Hematopoietic multipotent progenitor cell treated with erythropoietin and hydrocortisone succinate and interleukin-3 and kit ligand, for 17 days (in vitro differentiated cells): ENCODE data around the gene SYNPR.

Experiments used
- DNase-seq: peaks from one replicate; pipeline ENCODE4 v3.0.0-alpha.2; 2015; ENCODE audit warnings: low spot score

Gene SYNPR

DNA sequence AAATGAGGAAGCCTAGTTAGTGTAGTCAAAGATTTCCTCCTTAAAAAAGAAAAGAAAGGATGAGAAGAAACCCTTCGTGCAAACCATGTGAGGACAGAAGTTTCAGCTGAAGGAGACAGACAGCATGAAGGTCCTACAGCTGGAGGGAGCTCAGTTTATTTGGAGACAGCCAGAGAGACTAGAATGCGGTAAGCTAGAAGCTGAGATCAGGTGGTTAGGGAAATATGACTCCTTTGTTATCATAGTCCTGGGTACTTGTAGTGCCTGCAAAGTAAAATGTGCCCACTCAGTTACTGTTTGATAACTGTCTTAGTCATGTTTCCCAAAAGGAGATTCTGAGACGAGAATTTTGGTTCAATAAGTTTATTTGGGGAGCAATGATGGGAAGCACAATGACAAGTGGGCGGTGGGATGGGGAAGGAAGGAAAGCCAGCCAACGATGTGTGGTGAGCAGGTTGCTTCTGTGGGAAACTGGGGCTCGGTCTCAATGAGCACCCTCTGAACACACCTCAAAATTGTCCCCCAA lies 195.6 kb downstream of the SYNPR start:
- no peak for DNase-seq

DNA sequence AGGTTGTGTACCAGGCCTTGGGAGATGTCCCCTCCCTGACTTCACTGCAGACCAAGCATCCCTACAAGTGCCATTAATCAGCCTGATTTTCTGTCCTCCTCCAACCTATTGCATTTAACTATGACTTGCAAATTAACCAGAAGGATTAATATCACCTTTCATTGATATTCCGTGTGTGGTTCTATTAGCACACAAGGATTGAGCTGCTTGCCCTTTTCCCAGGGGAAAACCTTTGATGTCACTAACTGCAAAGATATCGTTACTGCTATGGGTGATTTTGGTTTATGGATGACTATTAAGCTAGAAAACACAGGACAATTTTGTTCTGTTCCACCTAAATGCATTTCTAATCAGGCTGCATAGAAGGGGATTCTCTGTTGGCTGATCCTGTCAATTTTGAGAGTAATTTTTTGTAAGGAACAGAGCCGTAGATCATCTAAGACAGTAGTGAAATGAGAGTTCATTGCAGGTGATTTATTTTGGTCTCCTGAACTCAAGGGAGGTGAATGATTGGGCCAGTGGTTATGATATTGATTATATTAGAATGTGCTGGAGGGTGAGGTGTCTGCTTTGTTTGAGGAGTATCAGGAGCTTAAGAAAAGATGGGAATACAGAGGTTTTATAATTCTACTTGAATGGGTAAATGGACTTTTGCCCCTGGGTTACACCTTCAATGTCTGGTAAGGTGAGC lies 196.9 kb downstream of the SYNPR start:
- no peak for DNase-seq

DNA sequence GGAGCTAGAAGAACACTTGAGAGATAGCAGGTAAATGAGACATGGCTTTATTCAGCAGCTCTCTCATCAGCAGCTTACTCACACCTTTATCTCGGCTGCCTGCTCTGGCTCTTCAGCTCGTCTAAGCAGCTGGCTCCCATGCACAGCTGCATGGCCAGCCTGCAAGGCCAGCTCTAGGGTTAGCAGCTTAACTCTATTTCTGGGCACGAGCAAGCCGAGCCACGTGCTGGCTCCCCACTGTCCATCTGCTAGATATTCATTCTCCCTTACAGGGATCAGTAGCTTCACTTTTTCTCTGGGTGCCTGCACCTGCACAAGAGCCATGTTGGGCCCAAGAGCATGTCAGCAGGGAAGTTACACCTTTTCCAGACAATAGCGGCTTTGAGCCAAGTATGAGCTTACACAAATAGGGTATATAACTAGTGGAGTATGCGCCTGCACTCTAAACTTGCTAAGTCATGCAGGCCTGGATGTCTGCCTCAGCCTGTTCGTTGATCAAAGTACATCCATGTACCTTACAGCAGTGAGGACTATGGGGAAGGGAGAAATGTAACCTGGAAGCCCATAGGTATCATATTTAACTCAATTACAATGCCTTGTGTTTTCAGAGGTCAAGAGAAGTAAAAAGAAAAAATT lies 199.5 kb downstream of the SYNPR start:
- DNase-seq: no peak

DNA sequence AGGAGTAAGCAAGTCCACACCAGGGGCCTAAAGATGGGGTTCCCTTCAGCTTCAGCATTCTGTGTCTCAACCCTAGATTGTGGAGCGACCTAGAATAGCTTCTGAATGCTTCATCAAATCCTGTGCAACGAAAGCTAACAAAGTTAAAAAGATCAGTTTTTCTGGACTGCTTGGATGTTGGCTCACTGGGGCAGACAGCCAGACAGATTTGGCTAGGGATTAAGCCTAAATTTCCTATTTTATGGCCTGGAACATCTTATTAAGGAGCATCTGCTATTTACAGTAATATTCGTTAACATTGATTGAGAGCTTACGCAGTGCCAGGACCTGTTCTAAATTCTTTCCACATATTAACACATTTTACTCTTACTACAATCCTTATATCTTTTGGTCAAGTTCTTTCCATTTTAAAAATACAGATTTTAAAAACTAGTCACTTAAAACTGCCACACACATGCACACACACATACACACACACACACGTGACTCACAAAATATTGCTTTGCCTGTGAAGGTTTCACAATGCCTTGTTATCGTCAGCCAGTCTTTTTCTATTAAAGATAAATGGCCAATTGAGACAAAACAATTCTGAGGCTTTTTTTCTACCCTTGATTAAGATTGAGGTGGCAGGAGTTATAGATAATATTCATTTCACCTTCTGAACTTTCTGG lies 201.0 kb downstream of the SYNPR start:
- no peak for DNase-seq

DNA sequence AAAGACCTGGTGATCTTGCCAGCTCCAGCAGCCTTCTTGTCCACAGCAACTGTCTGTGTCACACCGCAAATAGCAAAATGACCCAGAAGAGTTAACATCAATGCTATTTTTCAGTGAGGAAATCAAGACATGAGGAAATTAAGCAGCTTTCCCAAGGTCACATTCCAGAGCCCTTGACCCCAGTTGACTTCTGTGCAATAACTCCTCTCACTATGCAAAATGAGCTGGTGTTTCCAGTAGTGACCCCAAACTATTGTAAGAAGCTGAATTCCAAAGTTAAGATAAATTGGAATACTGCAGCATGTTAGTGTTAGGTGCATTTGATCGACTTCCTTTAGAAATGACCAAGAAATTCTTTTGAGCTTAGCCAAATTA lies 201.5 kb downstream of the SYNPR start:
- no peak for DNase-seq

DNA sequence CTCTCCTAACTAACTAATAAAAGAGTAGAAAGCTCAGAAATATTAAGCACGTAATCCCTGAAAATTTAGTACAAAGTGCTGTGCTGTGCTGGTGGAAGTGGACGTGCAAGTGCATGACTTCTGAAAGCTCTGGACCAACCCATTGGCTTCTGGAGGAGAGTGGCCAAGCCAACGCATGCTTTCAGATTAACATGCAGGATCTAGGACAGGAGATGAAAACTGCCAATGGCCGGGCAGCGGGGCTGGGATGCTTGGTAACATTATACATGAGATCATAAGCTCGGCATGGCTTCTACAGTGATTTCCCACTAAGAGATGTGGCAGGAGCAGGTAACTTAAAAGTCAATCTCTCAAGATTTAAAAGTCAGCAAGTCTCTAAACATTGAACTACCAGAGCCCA lies 203.5 kb downstream of the SYNPR start:
- no peak for DNase-seq

DNA sequence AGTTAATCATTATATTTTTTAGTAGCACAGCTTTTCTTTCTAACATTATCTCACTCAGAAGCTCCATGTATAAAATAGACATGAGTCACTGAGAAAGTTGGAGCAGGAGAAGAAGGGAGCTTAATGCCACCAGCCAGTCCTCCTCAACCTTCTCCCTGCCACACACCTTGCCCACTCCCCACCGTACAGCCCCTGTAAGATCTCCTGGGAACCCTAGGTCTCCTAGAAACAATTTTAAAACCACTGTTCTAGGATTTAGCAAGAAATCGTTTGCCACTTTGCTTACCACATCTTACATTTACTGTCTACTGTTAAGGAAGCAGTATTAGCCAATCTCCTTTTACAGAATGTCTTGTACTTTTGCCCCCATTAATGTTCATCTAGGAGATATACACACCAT lies 204.2 kb downstream of the SYNPR start:
- DNase-seq: no peak

DNA sequence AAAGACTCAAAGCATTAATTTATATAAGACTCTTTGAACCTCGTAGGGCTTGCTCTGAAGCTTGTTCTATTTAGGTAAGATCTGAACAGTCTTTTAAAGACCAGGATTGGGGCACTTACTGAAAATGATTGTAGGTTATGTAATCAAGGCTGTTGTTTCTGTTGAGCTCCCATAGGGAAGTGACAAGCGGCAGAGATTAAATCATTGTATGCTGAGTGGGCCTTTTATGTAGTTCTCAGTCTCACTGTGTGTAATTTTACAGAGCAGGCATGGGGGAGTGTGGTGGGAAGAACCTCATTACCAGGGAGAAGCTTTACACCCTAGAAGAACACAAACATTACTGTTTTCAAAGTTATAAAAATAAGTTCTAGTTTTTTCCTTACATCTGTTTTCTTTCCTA lies 214.4 kb downstream of the SYNPR start:
- no peak for DNase-seq

DNA sequence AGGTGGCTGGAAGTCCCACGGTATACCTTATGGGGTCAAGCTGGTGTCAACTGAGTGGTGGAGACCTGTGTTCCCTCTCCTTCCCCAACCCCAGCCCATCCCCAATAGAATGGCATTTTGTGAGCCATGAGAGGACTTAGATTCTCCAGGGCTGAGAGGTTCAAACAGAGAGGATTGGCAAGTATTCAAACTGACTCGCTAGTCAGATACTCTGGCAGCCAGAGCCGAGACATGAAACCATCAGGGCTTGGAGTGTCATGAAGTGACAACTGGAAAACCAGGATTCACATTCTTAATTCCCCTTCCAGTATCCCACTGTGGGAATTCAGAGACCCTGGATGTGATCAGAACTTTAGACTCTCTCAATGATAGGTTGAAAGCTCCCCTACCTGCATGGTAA lies 215.0 kb downstream of the SYNPR start:
- no peak for DNase-seq

DNA sequence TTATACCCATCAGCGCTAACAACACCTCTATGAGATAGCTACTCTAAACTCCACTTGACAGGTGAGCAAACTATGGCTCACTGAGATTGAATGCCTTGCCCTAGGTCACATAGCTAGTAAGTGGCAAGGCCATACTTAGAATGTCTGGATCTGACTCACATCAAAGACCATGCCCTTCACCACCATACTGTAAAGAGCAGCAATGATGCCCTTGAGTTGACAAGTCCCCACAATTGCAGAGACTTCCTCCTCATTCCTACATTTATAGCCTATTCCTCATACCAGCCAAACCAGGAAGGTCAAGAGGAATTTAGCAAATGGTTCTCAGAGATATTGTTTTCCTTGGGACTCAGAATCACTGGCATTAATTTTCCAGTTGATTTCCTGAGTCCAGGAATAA lies 216.5 kb downstream of the SYNPR start:
- no peak for DNase-seq

DNA sequence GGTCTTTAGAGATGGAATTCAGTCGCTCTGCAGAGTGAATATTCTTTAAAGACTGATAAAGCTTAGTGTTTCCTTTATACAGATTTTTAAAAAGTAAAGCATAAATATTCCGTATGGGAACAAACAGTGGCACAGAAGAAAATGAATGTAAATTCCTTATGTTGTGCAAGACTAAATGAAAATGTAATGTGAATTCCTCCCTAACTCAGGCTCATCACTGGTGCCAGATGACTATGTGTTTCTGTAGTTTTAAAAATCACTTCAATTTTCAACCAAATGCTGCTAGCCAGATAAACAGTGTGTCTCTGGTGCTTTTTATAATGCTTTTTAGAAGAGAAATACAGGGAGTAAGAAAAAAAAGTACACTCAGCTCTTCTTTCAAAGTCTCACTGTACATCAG lies 219.5 kb downstream of the SYNPR start:
- no peak for DNase-seq

DNA sequence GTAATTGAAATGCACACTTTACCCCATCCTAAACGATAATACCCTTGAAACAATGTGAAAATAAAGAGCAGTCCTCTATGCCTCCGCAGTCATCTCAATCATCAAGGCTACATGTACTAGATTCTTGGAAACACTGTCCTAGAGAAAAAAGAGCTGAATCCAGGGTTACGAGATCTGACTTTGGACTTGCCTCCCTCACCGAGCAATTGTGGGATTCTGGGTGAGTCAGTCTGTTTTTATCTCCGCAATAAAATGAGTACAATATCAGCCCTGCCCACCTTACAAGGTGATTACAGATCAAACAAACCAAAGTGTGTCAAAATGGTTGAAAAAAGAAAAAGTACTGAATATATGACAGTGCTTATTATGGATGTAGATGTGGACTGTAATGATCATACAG lies 222.1 kb downstream of the SYNPR start:
- DNase-seq: no peak

DNA sequence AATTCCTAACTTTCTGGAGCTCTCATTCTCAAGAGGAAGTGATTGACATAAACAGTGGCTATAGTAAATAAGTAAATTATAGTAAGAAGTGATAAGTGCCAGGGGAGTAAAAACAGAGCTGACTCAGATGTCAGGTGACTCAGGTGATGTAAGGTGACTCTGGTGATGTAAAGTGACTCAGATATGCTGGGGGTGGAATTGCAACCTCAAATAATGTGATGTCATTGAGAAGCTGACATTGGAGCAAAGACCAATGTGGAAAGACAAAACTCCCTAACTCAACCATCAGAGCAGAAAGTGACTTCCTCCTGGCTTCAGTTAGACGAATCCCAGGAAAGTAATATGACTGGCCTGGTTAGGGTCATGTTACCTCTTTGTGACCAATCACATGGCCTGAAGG lies 230.2 kb downstream of the SYNPR start:
- no peak for DNase-seq

DNA sequence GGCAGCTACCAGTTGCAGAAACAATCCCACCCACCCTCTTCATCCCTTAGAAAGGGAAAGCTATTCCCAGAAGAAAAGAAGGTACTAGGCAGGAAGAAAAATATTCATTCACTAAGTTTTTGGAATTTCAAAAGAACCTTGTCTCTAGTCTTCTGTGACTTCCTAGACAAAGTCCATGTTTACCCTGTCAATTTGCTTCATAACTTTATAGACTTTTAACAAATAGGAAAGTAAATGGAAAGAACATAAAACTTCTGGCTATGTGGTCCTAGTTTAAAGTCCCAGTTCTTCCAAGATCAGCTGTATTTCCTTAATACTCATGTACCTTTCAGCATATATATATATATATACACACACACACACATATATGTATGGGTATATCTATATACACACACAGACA lies 230.7 kb downstream of the SYNPR start:
- DNase-seq: no peak

DNA sequence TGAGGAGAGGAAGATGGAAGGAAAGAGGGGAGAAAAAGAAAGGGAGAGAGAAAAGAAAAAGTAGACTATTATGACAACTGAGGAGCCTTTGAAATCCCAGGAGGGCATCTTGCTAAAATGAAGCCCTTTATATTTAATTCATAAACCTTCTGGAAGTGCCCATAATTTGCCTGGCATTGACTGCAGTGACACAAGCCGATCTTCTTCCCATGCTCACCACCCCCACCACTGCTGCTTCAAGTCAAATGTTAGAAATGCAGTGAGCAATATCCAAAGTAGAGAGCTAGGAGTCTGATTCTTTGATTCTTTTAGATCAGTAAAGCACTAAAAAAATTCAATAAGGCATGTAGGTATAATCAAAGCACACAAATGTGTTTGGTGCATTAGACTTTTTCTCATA lies 235.7 kb downstream of the SYNPR start:
- no peak for DNase-seq

DNA sequence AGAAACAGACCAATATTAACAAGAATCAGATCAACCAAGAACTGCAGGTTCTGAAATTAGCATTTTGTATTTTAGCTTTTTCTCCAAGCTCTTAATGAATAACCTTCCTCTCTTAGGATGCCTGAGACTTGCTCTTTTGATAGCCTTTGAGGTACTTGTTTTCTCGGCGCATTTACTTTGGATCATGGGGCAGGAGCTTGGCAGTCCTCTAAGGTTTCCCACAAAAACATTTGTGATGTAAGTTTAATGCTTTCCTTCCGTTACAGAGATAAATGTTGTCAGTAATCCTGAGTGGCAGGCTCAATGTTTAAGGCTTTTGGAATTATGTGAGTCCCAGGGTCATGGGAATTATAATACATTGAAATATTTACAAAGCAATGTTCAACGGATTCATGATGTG lies 236.6 kb downstream of the SYNPR start:
- DNase-seq: no peak

DNA sequence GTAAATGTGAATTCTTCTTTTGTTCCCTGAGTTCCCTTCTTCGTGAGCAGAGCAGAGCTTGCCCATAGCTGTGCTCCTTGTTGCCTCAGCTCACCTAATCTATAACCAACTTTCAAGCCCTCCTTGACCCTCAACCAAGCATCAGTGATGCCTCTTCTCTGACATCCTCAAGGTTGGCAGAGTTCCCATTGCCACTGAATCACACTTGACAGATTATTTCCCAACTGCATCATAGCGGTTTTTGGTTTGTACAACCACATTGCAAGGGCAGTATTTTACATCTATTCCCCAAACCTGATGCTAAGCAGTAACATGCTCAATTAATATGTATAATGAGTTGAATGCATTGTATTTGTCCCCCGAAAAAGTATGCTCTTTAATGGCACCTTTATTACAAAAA lies 241.3 kb downstream of the SYNPR start:
- no peak for DNase-seq

DNA sequence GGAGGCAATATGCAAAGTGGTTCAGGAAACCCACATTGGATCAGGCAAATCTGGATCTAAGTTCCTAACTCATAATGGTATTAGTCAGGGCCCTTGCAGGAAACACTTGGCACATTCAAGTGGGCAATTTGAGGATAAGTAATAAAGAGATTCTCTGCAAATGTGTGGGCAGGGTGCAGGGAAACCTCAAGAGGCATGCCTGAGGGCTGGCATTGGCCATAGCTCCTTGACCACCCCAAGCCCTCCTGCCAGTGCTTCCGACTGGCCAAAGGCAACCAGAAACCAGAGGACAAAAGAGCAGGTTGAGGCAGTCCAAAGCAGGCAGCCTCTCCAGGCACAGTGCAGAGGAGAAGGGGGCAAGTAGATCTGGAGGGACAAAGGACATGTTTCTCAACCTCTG lies 243.5 kb downstream of the SYNPR start:
- DNase-seq: no peak

DNA sequence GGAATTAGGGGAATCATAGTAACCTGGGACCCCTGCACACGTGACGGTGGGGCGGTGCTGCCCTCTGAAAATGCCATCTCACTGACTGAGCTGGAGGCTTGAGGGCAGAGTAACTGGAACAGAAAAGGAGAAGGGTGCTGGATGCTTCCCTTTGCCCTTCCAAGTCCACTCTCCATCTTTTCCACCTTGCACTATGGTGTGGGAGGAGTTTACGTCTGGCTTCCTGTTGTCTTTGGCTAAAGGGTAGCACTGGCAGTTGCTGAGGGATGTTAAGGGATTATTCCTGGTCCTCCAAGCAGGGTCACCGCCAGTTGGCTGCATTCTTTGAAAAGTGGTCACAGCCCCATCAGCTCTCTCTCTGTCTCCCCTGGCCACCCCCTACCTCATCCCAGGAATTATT lies 245.0 kb downstream of the SYNPR start:
- DNase-seq: no peak

DNA sequence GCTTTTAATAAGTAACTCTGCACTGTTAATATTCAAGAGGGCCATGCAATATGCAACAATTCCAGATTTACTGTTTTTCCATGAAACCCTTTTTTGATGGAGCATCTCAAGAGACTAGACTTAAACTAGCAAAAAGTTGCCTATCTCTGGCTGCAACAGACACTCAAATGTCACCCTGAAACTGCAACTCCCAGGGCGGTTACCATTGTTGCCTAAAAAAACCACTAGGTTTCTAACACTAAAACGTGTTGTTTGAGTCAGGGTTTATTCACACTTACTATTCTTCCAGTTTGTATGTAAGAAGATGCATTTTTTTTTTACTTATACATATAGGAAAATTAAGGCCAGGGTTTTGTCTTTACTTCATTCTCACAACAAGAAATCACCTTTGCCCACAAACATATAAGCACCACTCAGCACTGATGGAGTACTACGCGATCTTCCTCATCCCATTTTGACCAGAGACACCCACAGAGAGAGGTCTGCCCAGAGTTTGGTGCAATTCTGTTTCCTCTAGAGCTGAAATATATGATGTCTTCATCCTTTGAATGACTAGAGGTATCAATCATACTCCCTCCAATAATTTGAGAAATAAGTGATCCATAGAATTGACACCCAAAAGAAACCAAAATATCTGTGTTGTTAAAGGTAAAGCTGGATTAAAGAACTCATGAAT lies 250.4 kb downstream of the SYNPR start:
- no peak for DNase-seq

DNA sequence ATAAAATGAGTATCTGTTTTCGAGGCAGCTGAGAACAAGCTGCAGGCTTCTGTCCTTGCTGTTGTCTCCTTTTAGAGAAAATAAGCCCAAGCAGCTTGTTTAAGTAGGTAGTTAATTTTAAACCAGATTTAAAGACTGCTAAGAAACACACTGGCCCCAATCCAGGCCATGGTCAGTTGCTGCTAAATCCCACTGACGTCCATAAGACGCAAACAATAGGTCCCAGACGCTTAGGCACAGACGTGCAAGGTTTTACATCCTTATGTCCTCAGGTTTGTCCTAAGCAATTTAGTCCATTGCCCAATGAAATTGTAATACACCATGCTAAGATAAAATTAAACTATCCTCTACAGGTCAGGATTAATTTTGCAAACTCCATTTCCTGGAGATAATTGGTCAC lies 254.4 kb downstream of the SYNPR start:
- DNase-seq: no peak

DNA sequence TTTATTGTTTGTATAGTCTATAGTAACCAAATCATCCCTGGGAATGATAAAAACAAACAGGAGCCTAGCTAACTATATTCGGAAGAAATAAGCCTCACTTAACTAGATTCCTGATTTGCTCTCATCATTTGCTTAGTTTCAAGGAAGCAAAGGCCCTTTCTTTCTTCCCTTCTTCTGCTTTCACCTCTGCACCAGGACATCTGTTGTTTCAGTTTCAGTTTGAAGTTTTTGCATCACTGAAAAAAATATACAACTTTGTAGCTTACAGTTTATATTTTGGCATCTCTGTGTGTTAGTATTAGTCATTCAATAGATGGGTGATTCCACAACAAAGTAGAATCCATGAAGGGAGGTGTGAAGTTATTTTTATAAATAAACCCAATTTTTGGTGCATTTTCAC lies 260.8 kb downstream of the SYNPR start:
- no peak for DNase-seq

DNA sequence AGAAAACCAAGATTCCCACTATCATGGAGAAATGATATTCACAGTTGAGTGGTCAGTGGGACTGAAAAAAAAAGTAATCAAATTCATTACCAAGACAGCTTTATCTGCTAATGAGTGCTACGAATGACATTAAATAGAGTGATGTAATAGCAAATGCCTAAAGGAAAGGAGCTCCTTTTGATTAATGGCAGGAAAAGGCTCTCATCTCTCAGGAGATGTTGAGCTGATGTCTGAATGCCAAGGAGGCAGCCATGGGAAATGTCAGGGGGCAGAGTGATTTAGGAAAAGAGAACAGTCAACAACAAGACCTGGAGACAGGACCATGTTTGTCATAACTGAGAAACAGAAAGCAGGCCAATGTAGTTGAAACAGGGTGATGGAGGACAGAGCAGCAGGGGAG lies 277.7 kb downstream of the SYNPR start:
- no peak for DNase-seq
